Stimulated activated CD4-positive, alpha-beta T cell treated with anti-CD3 and anti-CD28 coated beads, Interleukin-4, amount 100 ng/mL, for 24 hours (primary cell): ENCODE data around the gene ADAM29.
"Not testable (repeated sequence)": the region's sequence is repeated elsewhere in the genome, so short reads cannot be mapped to it uniquely, and the experiment has no call there.

Experiments
- DNase-seq: peaks from one replicate; pipeline ENCODE4 v3.0.0-alpha.2; 2020

Gene ADAM29

GRCh38 chr4:174918058-174918457, at the start of gene ADAM29:
TSS of gene ADAM29 (plus strand) at chr4:174918358. CDS start at chr4:174975526, 57,168 bp downstream.
- no peak for DNase-seq

DNA sequence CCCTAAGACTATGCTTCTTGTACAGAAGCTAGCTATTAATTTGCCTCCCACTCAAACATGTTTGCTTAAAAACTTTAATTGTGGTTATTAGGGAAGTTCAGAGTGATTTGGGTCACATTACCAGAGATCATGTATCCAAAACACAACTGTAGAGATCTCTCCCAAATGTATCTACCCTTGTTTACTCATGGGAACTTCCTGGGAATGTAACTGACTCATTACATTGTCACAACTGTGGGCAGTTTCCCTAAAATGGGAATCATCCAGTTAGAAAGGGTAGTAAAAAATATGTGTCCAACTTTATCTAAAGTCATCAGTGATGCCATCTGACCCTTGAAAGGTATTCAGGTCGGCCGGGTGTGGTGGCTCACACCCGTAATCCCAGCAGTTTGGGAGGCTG, 48.8 kb upstream of the ADAM29 start:
- no peak for DNase-seq

DNA sequence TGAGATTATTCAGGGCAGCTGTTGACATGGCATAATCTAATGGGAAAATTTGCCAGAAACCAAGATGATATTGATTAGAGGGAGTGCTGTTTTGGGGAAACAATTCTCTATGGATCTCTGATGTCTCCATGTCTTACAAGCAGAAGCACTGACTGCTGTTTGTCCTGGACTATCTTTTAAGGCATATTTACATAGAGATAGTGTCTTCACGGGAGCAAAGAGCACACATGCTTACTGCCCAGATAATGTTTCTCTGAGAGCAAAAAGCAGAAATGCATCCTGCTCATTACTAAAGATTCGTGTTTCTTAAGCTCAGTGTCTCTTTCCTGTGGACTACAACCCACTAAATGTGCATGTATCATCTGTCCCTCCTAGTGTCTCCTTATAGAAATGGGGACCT, 47.8 kb upstream of the ADAM29 start:
- no peak for DNase-seq

DNA sequence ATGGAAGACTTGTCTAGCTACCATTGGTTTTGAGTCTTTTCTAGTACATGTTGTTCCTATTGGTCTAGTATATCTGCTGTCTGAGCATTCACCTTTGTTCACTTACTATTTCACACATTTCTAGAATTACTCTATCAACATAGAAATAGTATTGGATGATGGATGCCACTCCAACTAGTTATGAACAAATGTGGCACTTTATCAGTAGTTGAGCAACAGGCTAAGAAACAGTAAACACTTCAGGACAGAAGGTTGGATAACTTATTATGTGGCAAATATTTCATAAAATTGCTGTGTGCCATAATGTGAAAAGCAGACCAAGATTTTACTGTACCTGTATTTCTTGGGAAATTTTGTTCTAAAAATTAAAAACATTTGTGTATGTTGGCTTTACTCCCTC, 46.8 kb upstream of the ADAM29 start:
- DNase-seq = no peak

DNA sequence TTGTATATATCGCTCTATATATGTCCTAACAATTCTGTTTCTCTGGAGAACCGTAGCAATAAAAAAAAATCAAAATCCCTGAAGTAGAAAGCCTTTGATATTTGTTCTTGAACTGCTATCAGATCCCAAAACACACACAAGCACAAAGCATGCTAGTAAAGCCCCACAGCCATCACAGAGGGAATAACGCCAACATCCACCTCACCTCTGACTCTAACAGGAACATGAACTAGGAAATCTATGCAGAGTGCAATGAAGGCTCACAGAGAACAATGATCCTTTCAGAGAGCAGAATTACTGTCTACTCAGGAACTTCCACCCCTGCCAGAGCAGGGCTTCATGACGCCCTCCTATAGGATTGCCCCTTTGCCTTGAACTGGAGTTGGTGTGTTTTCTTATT, 45.0 kb upstream of the ADAM29 start:
- DNase-seq = not testable (repeated sequence)

DNA sequence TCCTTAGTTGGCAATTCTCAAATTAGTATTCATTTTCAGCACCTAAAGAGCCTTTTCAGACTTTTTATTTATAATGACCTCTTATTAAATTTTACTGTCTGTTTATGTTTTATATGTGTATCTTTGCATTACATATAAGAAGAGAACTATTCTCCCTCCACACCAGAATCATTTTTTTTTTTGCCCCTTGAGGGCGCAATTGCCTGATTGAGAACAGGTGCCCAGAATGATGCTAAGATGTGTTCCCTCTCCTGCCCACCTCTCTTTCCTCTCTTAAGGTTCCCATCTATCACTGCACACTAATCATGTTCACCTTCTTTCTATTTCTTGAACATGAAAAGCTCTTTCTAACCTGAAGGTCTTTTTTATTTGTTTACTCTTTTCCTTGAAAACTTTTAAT, 44.2 kb upstream of the ADAM29 start:
- DNase-seq = no peak

DNA sequence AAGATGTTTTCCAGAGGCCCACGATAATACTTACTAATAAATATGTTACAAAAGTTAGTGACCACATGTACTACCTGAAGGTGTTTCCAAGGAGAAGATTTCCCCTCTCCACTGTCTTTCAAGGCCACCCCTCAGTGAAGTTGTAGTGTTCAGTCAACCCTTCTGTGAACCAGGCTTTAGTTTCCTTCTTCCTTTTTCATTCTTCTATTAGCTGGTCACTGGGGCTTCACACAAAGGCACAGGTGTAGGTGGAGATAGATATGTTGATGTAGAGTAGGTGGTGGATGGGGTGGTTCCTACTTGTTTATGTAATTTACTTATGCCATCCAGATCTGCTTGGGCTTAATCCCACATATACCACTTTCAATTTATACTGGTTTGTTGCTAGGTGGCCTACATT, 43.3 kb upstream of the ADAM29 start:
- no peak for DNase-seq

GRCh38 chr4:174880001-174880400, 38.2 kb upstream of the ADAM29 start:
- no peak for DNase-seq

GRCh38 chr4:174882317-174882992, 35.7 kb upstream of the ADAM29 start:
- DNase-seq = no peak

DNA sequence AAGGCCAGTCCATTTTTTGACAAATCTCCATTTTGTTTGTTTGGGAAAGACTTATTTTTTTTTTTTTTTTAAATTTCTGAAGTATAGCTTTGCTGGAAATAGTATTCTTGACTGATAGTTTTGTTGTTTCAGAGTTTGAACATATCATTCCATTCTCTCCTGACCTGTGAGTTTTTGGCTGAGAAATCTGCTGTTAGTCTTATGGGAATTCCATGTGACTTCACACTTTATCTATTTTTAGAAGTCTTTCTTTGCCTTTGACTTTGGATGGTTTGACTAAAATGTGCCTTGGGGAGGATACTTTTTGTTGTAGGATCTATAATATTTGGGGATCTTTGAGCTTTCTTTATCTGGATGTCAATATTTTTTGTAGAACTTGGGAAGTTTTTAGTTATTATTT, 10.7 kb upstream of the ADAM29 start:
- DNase-seq = no peak

DNA sequence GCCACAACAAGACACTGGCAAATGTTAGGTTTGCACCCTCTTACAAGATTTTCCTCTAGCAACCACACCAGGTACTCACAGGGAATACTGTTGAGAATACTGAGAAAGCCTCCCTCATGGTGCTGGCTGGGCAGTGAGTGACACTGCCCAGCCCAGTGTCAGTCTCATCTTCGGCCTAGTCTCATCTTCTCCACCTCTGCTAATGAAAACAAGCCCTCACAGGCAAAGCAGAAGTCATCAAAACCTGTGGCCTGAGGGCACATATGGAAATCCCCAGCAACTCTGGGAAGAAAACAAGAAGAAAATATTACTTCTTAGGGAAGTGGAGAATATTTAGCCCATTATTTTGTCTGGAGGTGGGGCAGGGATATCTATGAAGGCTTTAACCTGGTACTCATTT, 7.9 kb upstream of the ADAM29 start:
- DNase-seq = no peak

GRCh38 chr4:174912919-174913543, 5.1 kb upstream of the ADAM29 start:
- DNase-seq = no peak

GRCh38 chr4:174919886-174920423, 1.8 kb downstream of the ADAM29 start:
- DNase-seq = no peak

GRCh38 chr4:174926958-174927357, 8.8 kb downstream of the ADAM29 start:
- DNase-seq = no peak

DNA sequence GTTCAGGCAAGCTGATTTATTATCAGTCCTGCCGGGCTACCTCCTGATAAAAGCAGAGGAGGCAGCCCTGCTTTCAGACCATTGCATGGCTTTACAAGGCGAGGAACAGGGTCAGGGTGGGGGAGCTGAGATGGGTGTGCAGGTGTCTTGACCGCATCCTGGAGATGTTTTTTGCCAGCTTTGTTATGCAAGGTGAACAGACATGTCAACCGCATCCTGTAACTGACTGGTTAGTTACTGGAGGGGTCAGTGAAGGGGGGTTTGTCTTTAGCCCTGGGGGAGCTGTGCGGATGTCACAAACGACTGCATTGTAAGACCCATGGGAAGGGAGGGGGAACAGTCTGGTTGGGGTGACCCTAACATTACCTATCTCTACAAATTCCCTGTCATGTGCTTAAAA, 10.0 kb downstream of the ADAM29 start:
- DNase-seq = no peak

- no peak for DNase-seq
Observed at GRCh38 chr4:174928575-174929253, 10.6 kb downstream of the ADAM29 start.

DNA sequence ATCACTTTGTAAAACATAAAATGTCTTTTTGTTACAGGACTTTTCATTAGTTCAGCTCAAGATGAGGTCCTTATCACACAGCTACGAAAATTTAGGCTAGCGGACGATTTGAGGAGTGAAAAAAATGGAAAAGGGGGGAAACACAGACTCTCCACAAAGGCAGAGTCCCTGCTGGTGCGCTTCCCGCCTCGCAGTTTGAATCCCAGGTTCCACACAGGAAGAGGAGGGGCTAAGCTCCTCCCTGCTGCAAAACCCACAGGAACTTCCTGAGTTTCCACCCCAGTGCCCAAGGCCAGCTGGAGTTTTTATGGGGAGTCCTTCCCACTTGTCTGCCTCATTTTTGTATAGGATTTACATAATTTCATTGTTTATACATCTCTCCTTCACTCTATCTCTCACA, 11.2 kb downstream of the ADAM29 start:
- no peak for DNase-seq

GRCh38 chr4:174930895-174931294, 12.7 kb downstream of the ADAM29 start:
- no peak for DNase-seq

DNA sequence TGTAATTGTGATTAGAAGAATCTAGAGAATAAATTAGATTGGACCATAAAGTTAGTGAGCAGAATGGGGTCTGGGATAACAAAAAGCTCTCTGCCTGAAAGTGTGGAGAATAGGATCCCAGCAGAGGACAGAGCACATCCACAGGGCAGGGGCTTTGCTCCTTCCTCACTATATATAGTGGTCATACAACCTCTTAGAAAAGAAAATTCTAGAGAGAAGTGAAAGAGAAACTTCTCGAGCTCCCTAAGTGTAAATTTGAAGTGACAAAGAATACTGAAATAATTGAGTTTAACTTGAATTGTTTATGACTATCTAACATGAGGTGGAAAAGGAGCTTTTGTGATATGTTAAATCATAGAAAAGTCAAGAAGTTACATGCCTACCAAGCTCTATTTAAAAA, 14.9 kb downstream of the ADAM29 start:
- no peak for DNase-seq

DNA sequence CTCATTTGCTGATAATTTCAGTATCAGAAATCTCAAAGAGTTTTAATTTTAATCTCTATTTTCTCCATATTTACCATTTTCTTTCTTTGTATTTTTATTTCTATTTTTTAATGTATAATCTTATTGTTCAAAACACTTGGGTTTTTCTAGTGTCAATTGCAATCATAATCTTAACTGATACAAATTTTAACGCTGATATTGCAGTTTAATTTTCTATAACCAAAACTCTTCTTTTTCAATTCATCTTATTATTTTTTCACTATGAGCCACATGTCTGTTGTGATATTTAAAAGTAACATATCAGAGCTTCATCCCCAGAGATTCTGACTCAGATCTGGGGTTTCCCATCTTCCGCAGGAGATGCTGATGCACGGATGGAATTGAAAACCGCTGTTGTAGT, 16.2 kb downstream of the ADAM29 start:
- no peak for DNase-seq

GRCh38 chr4:174935607-174936006, 17.4 kb downstream of the ADAM29 start:
- DNase-seq = no peak

DNA sequence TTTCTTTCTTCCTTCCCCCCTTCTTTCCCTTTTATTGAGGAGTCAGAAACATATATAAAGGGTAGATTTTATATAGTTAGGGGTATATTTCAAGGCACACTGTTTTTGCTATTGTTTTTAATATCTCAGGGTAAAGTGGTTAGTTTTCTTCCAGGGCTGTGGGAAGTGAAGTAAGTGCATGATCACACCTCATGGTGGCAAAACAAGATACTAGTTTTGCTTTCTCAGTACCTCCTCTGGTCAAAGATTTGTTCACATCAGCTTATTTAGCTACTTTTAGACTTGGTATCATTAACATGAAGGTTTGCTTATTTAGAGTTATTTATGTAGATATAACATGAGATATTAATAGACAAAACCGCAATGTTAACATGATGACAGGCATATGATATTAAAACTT, 21.8 kb downstream of the ADAM29 start:
- no peak for DNase-seq

GRCh38 chr4:174946246-174946645, 28.1 kb downstream of the ADAM29 start:
- DNase-seq = no peak

GRCh38 chr4:174948826-174949225, 30.7 kb downstream of the ADAM29 start:
- DNase-seq = no peak
